ENCODE measurements around the gene TST.

GRCh38 chr22:36965696-36966095 is 53.6 kb downstream of the TST start:
- TF ChIP-seq EZH2phosphoT487 (conservative IDR thresholded peaks at IDR 0.05; ENCODE audit: low read length) (no peak), CTCF (IDR thresholded peaks at IDR 0.05; ENCODE audit: insufficient read depth, low read length, poor library complexity, severe bottlenecking) (no peak)
